GM21723 (cell line): ENCODE results near the gene PIGK.
"Not testable (repeated sequence)": the region's sequence is repeated elsewhere in the genome, so short reads cannot be mapped to it uniquely, and the experiment has no call there.

ENCODE experiments used
- ATAC-seq: cut with Tn5 transposase; IDR thresholded peaks from one replicate; pipeline ENCODE4 v1.9.1; 2021; ENCODE audit warnings: mild to moderate bottlenecking, moderate library complexity; ENCODE audit not compliant: unreplicated experiment

Gene PIGK

DNA sequence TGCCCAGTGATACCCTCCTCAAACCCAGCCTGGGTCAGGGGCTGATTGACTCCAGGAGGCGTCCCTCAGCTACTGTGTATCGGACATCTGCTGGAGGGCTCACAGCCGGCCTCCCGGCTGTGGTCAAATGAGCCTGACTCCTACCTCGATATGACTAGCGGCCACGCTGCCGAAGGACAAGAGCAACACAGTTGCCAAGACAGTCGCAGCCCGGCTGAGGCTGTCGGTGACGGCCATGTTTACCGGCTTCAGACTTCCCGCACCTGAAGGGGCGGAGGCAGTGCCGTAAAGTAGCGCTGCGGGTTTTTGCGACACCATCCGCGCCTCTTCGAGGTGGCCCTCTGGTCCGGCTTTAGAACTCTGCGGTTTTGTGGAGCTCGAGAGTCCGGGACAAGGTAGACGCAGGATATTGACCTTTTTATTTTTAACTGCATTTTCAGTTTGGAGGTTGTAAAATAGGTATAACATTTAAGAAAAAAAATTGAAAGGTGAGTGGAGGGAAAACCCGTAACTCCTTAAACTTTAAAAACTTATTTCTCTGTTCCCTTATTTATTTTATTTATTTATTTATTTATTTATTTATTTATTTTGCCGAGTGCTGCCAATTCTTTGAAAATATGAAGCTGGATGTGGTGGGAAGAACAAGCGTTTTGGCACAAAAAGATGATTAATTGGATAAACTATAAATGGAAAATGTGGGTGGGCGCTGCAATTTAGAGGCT is at the start of gene PIGK:
PIGK (minus strand) TSS at position 265 of the 722 bp plus-strand sequence; CDS start at position 237, 28 bp downstream.
- peak; percentile 97 for ATAC-seq

DNA sequence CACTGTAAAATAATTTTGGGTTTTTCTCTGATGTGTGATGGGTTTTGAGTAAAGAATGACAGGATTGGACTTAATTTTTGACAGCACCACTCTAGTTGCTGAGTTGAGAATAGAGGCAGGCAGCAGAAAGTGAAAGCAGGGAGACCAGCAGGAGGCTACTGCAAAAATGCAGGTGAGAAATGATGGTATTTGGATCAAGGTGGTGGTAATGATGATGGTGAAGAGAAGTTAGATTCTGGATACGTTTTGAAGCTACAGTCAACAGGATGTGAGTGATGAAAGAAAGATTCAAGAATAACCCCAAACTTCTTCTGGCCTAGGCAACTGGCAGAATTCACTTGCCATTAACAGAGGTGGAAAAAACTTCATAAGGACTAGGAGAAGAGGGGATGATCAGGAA is 47.8 kb upstream of the PIGK start:
- no peak for ATAC-seq

DNA sequence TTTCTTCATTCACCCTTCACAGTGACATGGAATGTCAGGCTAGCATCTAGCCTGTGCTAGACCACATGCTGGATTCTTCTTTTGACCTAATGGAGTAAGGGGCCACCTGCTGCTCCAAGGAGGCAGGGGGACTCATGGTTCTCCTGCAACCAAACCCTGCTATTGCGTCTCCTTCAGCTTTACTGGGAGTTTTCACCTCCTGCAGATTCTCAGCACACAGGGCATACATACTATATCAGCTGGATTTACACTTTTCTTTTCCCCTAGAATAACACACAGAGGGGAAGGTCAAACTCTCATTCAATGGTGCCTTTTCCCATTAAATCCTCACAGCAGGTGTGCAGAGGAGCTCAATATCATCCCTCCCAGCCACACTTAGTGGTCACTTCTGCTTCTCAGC is 46.0 kb upstream of the PIGK start:
- ATAC-seq: no peak

DNA sequence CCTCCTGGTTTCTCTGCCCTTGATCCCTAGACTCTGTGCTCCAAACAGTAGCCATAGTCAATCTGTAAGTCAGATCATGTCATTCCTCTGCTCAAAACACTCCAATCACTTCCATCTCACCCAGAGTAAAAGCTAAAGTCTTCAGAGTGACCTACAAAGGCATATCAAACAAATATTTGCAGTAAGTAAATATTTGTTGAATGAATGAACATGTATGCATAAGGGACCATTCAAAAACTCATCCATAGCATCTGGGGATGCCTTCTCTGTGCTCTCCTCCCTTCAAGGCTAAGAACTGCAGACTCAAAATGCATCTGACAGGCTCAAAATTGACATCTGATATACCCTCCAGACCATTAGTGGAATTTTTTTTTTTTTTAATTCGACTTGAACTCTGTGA is 44.5 kb upstream of the PIGK start:
- ATAC-seq: no peak

DNA sequence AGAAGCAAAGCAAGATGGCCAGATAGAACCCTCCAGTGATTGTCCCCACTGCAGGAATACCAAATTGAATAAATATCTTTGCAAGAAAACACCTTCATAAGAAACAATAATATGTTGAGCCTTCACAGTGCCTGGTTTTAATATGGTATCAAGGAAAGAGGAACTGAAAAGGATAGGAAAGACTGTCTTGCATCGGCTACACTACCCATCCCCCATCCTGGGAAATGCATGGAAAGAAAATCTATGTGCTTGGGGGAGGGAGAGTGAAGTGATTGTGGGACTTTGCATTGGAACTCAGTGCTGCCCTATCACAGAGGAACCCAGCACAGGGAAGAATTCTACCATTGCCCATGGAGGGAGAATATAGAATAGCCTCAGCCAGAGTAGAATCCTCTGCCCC is 34.0 kb upstream of the PIGK start:
- ATAC-seq: no peak

DNA sequence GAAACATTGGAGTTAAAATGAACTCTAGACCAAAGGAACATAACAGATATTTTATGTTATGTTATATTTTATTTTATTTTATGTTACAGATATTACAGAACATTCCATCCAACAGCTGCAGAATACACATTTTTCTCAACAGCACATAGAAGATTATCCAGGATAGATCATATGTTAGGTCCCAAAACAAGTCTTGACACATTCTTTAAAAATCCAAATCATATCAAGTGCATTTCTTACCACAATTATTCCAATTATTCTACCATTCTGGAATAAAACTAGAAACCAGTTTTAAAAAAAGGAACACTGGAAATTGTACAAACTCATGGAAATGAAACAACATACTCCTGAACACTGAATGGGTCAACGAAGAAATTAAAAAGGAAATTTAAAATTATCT is 30.9 kb upstream of the PIGK start:
- no peak for ATAC-seq

DNA sequence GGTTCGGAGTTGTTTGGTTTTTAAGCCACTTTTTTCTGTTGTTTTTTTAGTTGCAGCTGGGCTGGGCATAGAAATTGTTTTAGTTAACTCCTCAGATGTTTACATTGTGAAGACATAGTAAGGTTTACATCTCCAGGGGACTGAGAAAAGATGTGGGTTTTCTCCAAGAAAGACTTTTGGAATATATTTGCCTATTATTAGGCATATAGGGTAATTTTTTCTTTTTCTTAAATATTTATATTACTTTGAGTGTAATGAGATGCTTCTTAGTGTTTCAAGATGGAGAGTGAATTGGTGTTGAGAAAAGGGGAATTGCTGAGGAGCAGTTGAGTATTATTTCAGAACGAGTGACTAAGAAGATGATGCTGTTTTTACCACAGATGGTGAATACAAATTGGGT is 26.6 kb upstream of the PIGK start:
- ATAC-seq: no peak

DNA sequence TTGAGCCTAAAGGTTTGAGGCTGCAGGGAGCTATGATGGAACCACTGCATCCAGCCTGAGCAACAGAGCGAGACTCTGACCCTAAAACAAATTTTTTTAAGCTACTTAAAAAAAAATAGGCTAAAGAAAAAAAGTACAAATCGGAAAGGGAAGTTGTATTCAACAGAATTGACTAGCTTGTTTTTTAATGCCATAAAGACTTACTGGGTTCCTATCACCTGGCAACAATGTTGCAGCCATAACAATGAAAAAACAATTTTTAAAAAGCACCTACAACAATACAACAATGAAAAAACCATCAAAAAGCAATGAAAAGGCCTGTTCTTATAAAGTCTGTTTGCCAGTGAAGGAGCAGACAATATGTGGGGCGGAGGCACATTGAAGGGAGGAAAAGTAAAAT is 20.1 kb upstream of the PIGK start:
- no peak for ATAC-seq

DNA sequence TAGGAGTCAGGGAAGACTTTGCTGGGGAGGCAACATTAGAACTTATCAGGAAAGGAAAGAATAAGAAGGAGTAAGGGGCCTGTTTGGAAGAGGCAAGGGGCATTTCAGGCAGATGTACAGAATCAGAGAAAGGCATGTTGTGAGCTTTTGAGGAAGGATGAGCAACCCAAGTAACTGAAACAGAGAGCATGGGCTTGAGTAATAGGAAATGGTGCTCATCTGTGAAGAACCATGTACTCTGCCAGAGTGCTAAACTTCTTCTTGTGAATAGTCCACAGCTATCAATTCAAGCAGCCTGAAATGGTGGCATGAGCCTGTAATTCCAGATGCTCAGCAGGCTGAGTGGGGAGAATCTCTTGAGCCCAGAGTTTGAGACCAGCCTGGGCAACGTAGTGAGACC is 19.2 kb upstream of the PIGK start:
- ATAC-seq: no peak

DNA sequence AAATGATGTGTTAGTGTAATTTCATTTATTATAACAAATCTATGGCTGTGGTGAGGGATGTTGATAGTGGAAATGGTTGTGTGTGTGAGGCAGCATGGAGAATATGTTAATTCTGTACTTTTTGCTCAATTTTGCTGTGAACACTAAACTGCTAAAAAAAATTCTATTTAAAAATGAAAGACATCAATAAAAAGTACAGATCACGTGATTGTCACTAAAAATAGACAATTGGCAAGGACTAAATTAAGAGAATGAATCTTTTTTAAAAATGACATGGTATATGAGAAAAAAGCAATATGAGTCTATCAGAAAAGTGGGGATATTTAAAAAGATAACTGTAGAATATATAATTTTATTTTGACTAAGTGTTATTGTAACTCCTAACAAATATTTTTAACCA is 15.7 kb upstream of the PIGK start:
- no peak for ATAC-seq

DNA sequence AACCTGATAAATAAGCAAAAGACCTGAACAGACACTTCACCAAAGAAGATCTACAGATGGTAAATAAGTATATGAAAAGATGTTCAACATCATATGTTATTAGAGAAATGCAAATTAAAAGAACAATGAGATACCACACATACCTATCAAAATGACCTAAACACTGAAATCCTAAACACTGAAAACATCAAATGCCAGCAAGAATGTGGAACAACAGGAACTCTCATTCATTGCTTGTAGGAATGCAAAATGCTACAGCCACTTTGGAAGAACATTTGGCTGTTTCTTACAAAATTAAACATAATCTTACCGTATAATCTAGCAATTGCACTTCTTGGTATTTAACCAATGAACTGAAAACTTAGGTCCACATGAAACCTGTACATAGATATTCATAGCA is 14.9 kb upstream of the PIGK start:
- ATAC-seq: no peak

DNA sequence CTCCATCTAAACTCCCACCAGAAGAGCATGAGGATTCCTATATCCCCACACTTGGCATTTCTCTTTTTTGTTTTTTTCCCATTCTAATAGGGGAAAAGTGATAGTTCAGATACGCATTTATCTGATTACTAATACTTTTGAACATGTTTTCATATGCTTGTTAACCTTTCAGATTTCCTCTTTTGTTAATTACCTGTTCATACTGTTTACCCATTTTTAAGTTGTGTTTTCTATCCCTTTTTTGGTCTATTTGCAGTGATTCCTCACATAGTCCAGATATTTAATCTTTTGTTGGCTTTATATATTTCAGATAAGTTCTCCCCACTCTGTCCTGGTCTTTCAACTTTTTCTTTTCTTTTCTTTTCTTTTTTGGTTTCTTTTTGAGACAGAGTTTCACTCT is 13.6 kb upstream of the PIGK start:
- ATAC-seq: no peak

DNA sequence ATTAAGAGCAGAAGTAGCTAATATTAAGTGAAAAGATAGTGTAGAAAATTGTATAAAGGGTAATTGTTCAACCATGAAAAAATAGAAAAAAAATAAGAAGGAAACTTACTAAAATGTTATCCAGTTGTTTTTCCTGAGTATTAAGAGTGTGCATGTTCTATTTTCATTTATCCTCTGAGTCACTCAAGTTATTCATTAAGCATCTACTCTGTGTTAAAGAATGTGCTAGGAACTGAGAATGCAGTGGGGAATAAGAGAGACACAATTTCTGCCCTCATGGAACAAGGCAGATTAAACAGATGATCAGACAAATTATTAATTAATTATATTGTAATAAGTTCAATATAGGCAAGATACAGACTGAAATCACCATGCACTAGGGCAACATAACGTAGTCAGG is 10.8 kb upstream of the PIGK start:
- no peak for ATAC-seq

DNA sequence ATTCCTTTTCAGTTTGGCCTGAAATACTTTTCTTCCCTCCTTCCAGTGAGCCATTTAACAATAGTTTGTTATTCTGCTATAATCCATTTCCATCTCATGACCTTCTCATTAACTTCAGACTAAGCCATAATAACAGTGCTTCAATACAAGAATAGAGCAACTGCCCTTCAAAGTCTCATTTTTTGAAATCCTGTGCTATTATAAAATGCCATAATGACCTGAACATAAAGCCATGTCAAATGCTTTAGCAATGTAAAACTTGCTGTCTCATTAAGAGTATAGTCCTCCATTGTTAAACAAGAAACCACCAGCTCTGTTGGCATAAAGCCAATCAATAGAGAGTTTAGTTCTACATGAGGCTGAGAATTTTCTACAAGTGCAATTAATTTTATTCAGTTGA is 9.6 kb upstream of the PIGK start:
- no peak for ATAC-seq

DNA sequence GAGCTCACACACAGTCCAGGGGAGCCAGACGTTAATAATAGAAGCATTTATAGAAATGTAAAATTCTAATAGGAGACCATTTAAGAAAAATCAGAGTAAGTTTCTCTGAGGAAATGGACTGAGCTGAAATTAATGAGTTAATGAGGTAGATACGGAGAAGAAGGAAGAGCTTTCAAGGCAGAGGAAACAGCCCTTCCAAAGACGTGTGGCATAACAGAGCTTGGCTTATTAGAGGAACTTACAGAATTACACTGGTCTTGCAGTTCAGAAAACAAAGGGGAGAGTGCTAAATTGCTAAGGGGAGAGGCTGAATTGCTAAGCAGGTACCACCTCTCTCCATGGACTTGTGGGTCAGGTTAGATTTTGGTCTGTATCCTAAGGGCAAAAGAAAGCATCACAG is 8.2 kb upstream of the PIGK start:
- ATAC-seq: no peak

DNA sequence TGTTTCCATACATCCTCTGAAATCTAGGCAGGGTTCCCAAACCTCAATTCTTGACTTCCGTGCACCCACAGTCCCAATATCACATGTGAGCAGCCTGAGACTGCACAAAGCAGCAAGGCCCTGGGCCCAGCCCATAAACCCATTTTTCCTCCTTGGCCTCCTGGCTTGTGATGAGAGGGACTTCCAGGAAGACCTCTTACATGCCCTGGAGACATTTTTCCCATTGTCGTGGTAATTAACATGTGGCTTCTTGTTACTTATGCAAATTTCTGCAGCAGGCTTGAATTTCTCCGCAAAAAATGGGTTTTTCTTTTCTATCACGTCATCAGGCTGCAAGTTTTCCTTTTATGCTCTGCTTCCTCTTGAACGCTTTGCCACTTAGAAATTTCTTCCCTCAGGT is 3.3 kb upstream of the PIGK start:
- ATAC-seq: no peak

DNA sequence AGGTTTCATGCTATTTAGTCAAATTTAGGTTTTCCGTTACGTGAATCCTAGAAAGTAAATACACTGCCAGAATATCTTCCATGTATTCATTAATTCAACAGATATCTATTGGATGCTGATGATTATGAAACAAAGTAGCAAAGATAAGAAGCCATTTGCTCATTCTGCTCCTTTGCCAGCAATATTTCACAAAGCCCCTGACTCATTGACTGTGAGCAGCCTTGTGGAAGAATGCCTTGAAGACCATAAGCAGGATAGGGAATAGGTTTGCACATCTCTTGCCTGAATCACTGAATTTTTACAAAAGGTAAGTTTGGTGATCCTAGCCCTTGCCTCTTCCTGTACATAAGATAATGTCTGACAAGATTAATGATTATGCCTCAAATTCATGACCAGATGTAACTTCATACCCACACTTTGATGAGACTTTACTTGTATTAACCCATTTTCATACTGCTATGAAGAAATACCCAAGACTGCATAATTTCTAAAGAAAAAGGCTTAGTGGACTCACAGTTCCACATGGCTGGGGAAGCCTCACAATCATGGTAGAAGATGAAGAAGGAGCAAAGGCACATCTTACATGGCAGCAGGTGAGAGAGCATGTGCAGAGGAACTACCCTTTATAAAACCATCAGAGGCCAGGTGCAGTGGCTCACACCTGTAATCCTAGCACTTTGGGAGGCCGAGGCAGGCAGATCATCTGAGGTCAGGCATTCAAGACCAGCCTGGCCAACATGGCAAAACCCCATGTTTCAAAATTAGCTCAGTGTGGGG is 1.6 kb upstream of the PIGK start:
- no peak for ATAC-seq

DNA sequence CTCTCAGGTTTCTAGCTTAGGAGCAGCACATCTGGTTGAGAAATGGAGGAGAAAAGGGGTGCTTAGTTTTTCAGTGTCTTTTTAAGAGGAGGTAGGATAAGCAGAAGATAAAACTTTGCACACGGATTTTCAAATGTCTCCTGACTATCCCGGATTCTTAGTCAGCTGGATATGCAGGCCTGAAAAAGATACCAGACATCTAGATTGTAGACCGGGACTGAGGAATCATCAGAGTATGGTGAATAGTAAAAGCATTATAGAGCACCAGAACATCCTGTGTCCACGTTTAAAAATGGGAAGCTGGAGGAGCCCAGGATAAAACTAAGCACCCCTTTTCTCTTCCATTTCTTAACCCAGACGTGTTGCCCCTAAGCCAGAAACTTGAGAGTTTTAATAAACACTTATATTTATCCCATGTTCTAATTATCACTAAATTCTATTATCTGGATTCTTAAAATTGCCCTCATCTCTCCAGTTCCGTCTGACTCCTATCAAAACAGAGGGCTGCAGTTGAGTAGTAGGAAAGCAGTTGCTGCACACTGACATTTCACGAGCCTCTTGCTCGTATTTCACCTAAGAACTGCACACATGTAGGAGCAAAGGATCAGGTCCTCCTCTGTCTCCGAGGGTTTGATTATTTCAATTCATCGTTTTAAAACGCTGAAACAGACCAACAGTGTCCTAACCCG is 609 bp downstream of the PIGK start:
- ATAC-seq: peak; percentile 46

DNA sequence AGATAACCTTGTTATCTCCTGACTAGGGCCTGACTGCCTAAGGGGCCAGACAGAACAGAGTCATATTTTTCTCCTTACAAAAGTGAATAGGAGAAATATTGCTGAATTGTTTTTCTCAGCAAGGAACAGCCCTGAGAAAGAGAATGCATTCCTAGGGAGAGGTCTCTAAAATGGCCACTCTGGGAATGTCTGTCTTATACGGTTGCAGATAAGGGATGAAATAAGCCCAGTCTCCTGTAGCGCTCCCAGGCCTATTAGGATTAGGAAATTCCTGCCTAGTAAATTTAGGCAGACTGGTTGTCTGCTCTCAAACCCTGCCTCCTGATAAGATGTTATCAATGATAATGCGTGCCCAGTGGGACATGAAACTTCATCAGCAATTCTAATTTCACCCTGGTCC is 15.2 kb downstream of the PIGK start:
- not testable (repeated sequence) for ATAC-seq

DNA sequence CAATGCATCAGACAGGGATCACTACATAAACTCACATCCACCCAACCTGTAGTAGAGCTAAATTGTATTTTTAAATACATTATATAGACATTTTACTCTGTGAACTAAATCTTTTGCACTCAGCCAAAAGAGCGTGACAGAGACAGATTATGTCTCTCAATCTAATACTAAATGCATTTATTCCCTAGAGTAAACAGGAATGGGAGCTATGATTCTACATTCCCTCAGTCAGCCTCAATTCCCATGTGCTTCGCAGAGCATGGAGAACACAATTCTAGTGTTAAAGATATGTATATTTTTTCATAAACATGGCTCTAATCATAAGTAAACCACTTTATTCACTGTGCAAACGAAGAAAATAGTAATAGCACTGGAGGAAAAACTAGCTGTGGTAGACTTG is 16.5 kb downstream of the PIGK start:
- ATAC-seq: no peak

DNA sequence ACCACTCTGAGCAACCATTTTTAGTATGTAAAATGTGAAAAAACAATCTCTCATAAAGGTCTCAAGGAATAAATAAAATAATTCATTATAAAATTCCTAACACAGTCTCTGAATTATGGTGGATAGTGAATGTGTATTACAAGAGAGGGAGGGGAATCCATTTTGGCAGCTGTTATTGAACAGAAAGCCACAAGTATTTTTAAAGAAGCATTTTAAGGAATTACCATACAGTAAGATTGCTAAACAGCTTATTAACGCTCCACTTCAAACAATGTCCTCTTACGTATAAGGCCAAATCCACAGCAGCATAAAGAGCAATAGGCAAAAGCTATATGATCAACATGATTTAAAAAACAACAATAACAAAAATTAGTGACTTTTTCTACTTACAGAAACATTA is 18.4 kb downstream of the PIGK start:
- ATAC-seq: no peak

DNA sequence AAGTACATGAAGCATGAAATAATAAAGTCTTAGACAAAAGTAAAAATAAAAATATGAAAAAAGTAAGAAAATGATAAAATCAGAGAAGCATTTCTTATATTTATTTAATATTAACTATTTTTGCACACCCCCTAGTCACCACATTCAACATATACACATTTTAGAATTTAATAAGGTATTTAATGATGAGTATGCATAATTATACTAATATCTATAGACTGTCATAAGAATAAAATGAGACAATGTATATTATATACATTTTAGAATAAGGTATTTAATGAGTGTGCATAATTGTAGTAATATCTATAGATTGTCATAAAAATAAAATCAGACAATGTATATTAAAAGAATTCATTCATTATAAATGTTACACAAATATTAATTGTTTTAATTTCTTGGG is 18.9 kb downstream of the PIGK start:
- no peak for ATAC-seq
